B cell (primary cell): ENCODE data around the gene KRT12. TPM values are rescaled to one million over a fixed set of nuclear protein-coding genes. Genes with fewer than 3 reads are reported as not detected.

Experiments
- ATAC-seq: fragments of 200-7000 bp; cut with Tn5 transposase; one replicate; pipeline ENCODE4 v1.10.0; 2021; ENCODE audit warnings: low read depth, mild to moderate bottlenecking, moderate number of reproducible peaks, moderate library complexity
- CTCF ChIA-PET: fragments of 350-600 bp; sonication (Branson Sonifier 250); formaldehyde crosslinking; loops from one replicate; lab custom pipeline; 2021; ENCODE audit warnings: antibody characterized with exemption, inconsistent platforms; lab: Charles Lee
- POLR2A ChIA-PET: fragments of 350-600 bp; sonication (Branson Sonifier 250); formaldehyde crosslinking; loops from one replicate; lab custom pipeline; 2021; ENCODE audit warnings: antibody characterized with exemption; lab: Charles Lee
- DNase-seq: peaks from one replicate; pipeline ENCODE4 v3.0.0; 2013
- H2AFZ ChIP-seq: 2 replicates; pipeline ENCODE4 v1.6.1; 2012; ENCODE audit warnings: mild to moderate bottlenecking, low read depth, low read length; ENCODE audit not compliant: insufficient read depth, poor library complexity, severe bottlenecking
- H3K27ac ChIP-seq, 2 donors: 1 replicate in 1 of 2; 2 replicates in 1 of 2; pipeline ENCODE4 v1.5.1; 2012 to 2013; ENCODE audit warnings: low read length in 2 of 2, mild to moderate bottlenecking in 2 of 2, moderate library complexity in 1 of 2
- H3K27me3 ChIP-seq, 4 experiments: fragments of 200-600 bp in 1 of 4; sonication (generic) in 1 of 4; replicated peaks in 1 of 4; 1 replicate in 2 of 4; 2 replicates in 2 of 4; pipeline versions ENCODE4 v1.6.1 to v1.7.0; 2013 to 2016; ENCODE audit warnings: low read length in 3 of 4, mild to moderate bottlenecking in 2 of 4, mixed read lengths in 1 of 4, moderate library complexity in 1 of 4; ENCODE audit not compliant: insufficient read depth in 4 of 4, control insufficient read depth in 3 of 4; ENCODE audit errors: control extremely low read depth in 1 of 4
- H3K36me3 ChIP-seq, 2 experiments: replicated peaks in 1 of 2; 1 replicate in 1 of 2; 2 replicates in 1 of 2; pipeline versions ENCODE4 v1.6.1 to v1.7.1; 2013; ENCODE audit warnings: low read length in 1 of 2; ENCODE audit not compliant: insufficient read depth in 2 of 2, control insufficient read depth in 1 of 2; ENCODE audit errors: control extremely low read depth in 1 of 2, extremely low read depth in 1 of 2
- H3K4me1 ChIP-seq, 2 donors: fragments of 200-600 bp in 1 of 2; sonication (generic) in 1 of 2; 1 replicate in 1 of 2; 2 replicates in 1 of 2; pipeline versions ENCODE4 v1.5.1 to v1.6.1; 2013 to 2017; ENCODE audit warnings: low read length in 2 of 2; ENCODE audit not compliant: control insufficient read depth in 2 of 2, insufficient read depth in 2 of 2
- H3K4me2 ChIP-seq: replicated peaks from 2 replicates; pipeline ENCODE3; 2012; ENCODE audit warnings: mild to moderate bottlenecking, low read depth, low read length; ENCODE audit not compliant: poor library complexity, severe bottlenecking
- H3K4me3 ChIP-seq, 5 experiments: fragments of 200-600 bp in 1 of 5; sonication (generic) in 1 of 5; 1 replicate in 3 of 5; 2 replicates in 2 of 5; pipeline versions ENCODE4 v1.5.1 to v1.7.0; 2011 to 2016; ENCODE audit warnings: low read length in 4 of 5, mild to moderate bottlenecking in 4 of 5, low read depth in 2 of 5, control low read depth in 1 of 5, moderate library complexity in 1 of 5; ENCODE audit not compliant: insufficient read depth in 1 of 5; ENCODE audit errors: control extremely low read depth in 1 of 5, extremely low read depth in 1 of 5
- H3K79me2 ChIP-seq: fragments of 200-600 bp; sonication (generic); one replicate; pipeline ENCODE4 v1.6.0; 2016; ENCODE audit warnings: low read length; ENCODE audit not compliant: control insufficient read depth, insufficient read depth
- H3K9ac ChIP-seq: fragments of 200-600 bp; sonication (generic); 2 replicates; pipeline ENCODE4 v1.6.1; 2017; ENCODE audit warnings: mild to moderate bottlenecking, low read length, moderate library complexity
- H3K9me3 ChIP-seq, 3 donors: one replicate each; pipeline versions ENCODE4 v1.6.1 to v1.7.1; 2013; ENCODE audit warnings: low read length in 2 of 3; ENCODE audit not compliant: control insufficient read depth in 2 of 3, insufficient read depth in 1 of 3; ENCODE audit errors: control extremely low read depth in 1 of 3
- H4K20me1 ChIP-seq: 2 replicates; pipeline ENCODE4 v1.6.0; 2012; ENCODE audit warnings: mild to moderate bottlenecking, low read length; ENCODE audit not compliant: insufficient read depth, control insufficient read depth, poor library complexity, severe bottlenecking
- H3K27ac Mint-ChIP-seq: one replicate; pipeline ENCODE4 v1.8.0; 2021; ENCODE audit warnings: mixed read lengths
- H3K27me3 Mint-ChIP-seq: one replicate; pipeline ENCODE4 v1.8.0; 2021; ENCODE audit warnings: mixed read lengths
- H3K4me1 Mint-ChIP-seq: one replicate; pipeline ENCODE4 v1.8.0; 2021; ENCODE audit warnings: mixed read lengths
- H3K4me3 Mint-ChIP-seq: one replicate; pipeline ENCODE4 v1.8.0; 2021; ENCODE audit warnings: mixed read lengths
- H3K9me3 Mint-ChIP-seq: one replicate; pipeline ENCODE4 v1.8.0; 2022; ENCODE audit warnings: mixed read lengths; ENCODE audit not compliant: insufficient read depth
- CTCF ChIP-seq: fragments of 200-600 bp; IDR thresholded peaks from one replicate; pipeline ENCODE4 v1.8.0; 2022; ENCODE audit warnings: antibody characterized with exemption, mild to moderate bottlenecking
- EZH2 ChIP-seq: IDR thresholded peaks from 2 replicates; pipeline ENCODE4 v1.6.1; 2012; ENCODE audit warnings: borderline replicate concordance, low read depth, mild to moderate bottlenecking, moderate library complexity, low read length; ENCODE audit not compliant: insufficient read depth, poor library complexity, severe bottlenecking
- WGBS: methylation state at CpG from one replicate; pipeline ENCODE4 v1.1.5; 2013; ENCODE audit warnings: missing lambda C conversion rate; ENCODE audit not compliant: insufficient coverage; 5-methylcytosine and 5-hydroxymethylcytosine counted together
- intact Hi-C: fragments of 100-400 bp; cut with micrococcal nuclease; formaldehyde crosslinking; loops from one replicate; pipeline ENCODE4 v1.10.0; 2022
- polyA plus RNA-seq: library from polyadenylated mRNA; depleted of rRNA; stranded (reverse); fragments of >200 nt; gene quantifications from 2 replicates; pipeline ENCODE4 v1.2.3, GENCODE V29; 2012
- total RNA-seq, 2 donors: library from RNA; stranded (reverse); fragments of 120-200 nt in 1 of 2; gene quantifications; 1 replicate in 1 of 2; 2 replicates in 1 of 2; pipeline versions ENCODE4 v1.2.3 to v1.2.4, GENCODE V29; 2013 to 2022

The KRT12 gene
- total and polyA plus RNA-seq, 2 donors (not counting 1 experiment from before 2014, with no cell fraction given), result not detected

DNA sequence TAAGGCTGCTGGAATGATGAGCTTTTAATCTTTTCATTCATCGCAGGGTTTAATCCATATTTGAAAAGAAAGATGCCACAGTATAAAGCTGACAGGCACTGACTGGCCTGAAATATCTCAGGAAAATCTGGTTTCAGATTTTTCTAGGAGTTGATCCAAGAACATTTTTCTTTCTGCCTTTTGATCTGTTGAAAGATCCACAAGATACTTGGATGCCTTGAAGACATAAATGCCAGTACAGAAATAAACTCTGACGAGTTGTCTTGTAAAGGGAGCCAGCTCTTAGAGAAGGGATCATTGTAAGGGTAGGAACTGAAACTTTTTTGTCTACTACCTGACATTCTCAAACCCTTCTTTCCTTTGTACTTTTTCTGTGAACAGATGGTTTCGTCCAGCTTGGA lies 43.4 kb upstream of the KRT12 start:
- H3K4me2 ChIP-seq, result no peak overlapping the region
- intact Hi-C loops, result no loop called here
- Mint-ChIP-seq H3K4me3 (no peak overlapping the region), H3K4me1 (no peaks in the 10 kb centered on the region), H3K27me3 (peaks cover 40% of the 10 kb centered on the region), H3K9me3 (no peaks in the 10 kb centered on the region), H3K27ac (no peak overlapping the region)
- no peaks in the 10 kb centered on the region for H3K79me2 ChIP-seq
- no peaks in the 10 kb centered on the region for H4K20me1 ChIP-seq
- H3K27me3 ChIP-seq, result peaks cover 0 to 17% (median 5%) of the 10 kb centered on the region in 4 experiments
- no peak for TF ChIP-seq CTCF
- no peak for TF ChIP-seq EZH2
- H3K36me3 ChIP-seq, result no peaks in the 10 kb centered on the region
- ATAC-seq (no peak), DNase-seq (no peak)
- ChIA-PET CTCF (interaction anchor here (0.5 to 6.6 kb wide), 7 partner anchors 161 to 755 kb away, joined by 3 to 44 read pairs (median 15); no protein-coding TSS in a partner anchor), POLR2A (no interaction called here)
- H3K9me3 ChIP-seq, result no peaks in the 10 kb centered on the region
- H2AFZ ChIP-seq, result no peak overlapping the region
- H3K27ac ChIP-seq, result no peak overlapping the region
- H3K4me3 ChIP-seq, result no peak overlapping the region
- H3K9ac ChIP-seq, result no peak overlapping the region
- no peaks in the 10 kb centered on the region for H3K4me1 ChIP-seq
- WGBS, result 90% methylated on average over 2 of the region's 3 CpGs

GRCh38 chr17:40909755-40910154 lies 42.7 kb upstream of the KRT12 start:
- DNase-seq (no peak), ATAC-seq (no peak)
- Histone ChIP-seq H3K9ac (no peak overlapping the region), H3K36me3 (no peaks in the 10 kb centered on the region), H2AFZ (no peak overlapping the region), H3K4me1 (no peaks in the 10 kb centered on the region), H3K79me2 (no peaks in the 10 kb centered on the region), H3K27me3 (peaks cover 0 to 17% (median 5%) of the 10 kb centered on the region in 4 experiments), H3K27ac (no peak overlapping the region), H3K4me3 (no peak overlapping the region), H3K4me2 (no peak overlapping the region), H4K20me1 (no peaks in the 10 kb centered on the region), H3K9me3 (no peaks in the 10 kb centered on the region)
- ChIA-PET POLR2A (no interaction called here), CTCF (interaction anchor here (0.5 to 6.6 kb wide), 7 partner anchors 160 to 756 kb away, joined by 3 to 44 read pairs (median 15); no protein-coding TSS in a partner anchor)
- no peak overlapping the region for H3K27ac Mint-ChIP-seq
- intact Hi-C loops, result loop anchor here (1.0 kb wide), 4 partner anchors 413 to 753 kb away; no protein-coding TSS in a partner anchor
- H3K4me1 Mint-ChIP-seq, result no peaks in the 10 kb centered on the region
- H3K4me3 Mint-ChIP-seq, result no peak overlapping the region
- WGBS, result 100% methylated on average over 1 of the region's 4 CpGs
- H3K27me3 Mint-ChIP-seq, result peaks cover 45% of the 10 kb centered on the region
- TF ChIP-seq EZH2 (no peak), CTCF (no peak)
- no peaks in the 10 kb centered on the region for H3K9me3 Mint-ChIP-seq
